Smooth muscle cell (in vitro differentiated cells): Measurements from ENCODE around the gene C19orf81. TPM values are rescaled to one million over a fixed set of nuclear protein-coding genes. Genes with fewer than 3 reads are reported as not detected.
"Not testable (repeated sequence)": the region's sequence is repeated elsewhere in the genome, so short reads cannot be mapped to it uniquely, and the experiment has no call there.

ENCODE experiments used
- DNase-seq: peaks from one replicate; lab custom pipeline; 2025; ENCODE audit not compliant: unreplicated experiment; lab: John Stamatoyannopoulos, UW
- H2AFZ ChIP-seq: fragments of 200-600 bp; sonication (generic); 2 replicates; pipeline ENCODE4 v1.6.0; 2016; ENCODE audit warnings: antibody characterized with exemption, low read depth, mild to moderate bottlenecking
- H3F3A ChIP-seq: fragments of 200-600 bp; sonication (generic); 2 replicates; pipeline ENCODE4 v1.6.0; 2017; ENCODE audit warnings: antibody characterized with exemption, low read depth
- H3K27ac ChIP-seq: fragments of 200-600 bp; sonication (generic); 2 replicates; pipeline ENCODE4 v1.5.1; 2016; ENCODE audit warnings: low read depth, mild to moderate bottlenecking
- H3K27me3 ChIP-seq: fragments of 200-600 bp; sonication (generic); 2 replicates; pipeline ENCODE4 v1.6.1; 2016; ENCODE audit warnings: low read depth, mild to moderate bottlenecking
- H3K36me3 ChIP-seq: fragments of 200-600 bp; sonication (generic); 2 replicates; pipeline ENCODE4 v1.5.1; 2016; ENCODE audit warnings: low read depth
- H3K4me1 ChIP-seq: fragments of 200-600 bp; sonication (generic); 2 replicates; pipeline ENCODE4 v1.5.1; 2016; ENCODE audit warnings: low read depth
- H3K4me2 ChIP-seq: fragments of 200-600 bp; sonication (generic); 2 replicates; pipeline ENCODE4 v1.6.0; 2016; ENCODE audit warnings: mild to moderate bottlenecking
- H3K4me3 ChIP-seq: fragments of 200-600 bp; sonication (generic); 2 replicates; pipeline ENCODE4 v1.5.1; 2016; ENCODE audit warnings: mild to moderate bottlenecking
- H3K79me2 ChIP-seq: fragments of 200-600 bp; sonication (generic); 2 replicates; pipeline ENCODE4 v1.6.0; 2016; ENCODE audit warnings: low read depth, mild to moderate bottlenecking
- H3K9ac ChIP-seq: fragments of 200-600 bp; sonication (generic); 2 replicates; pipeline ENCODE4 v1.6.0; 2016; ENCODE audit warnings: low read depth
- H3K9me3 ChIP-seq: fragments of 200-600 bp; sonication (generic); replicated peaks from 2 replicates; pipeline ENCODE4 v1.5.1; 2016; ENCODE audit warnings: low read depth
- H4K20me1 ChIP-seq: fragments of 200-600 bp; sonication (generic); 2 replicates; pipeline ENCODE4 v1.6.0; 2016; ENCODE audit warnings: low read depth
- CTCF ChIP-seq: fragments of 200-600 bp; sonication (generic); IDR thresholded peaks from 2 replicates; pipeline ENCODE4 v1.5.1; 2017; ENCODE audit warnings: borderline replicate concordance, mild to moderate bottlenecking, antibody characterized with exemption; ENCODE audit not compliant: insufficient read depth, poor library complexity, severe bottlenecking
- WGBS: methylation state at CpG from one replicate; pipeline ENCODE4 v1.1.7; 2016; ENCODE audit warnings: low lambda C conversion rate; 5-methylcytosine and 5-hydroxymethylcytosine counted together
- polyA plus RNA-seq: library from polyadenylated mRNA; unstranded; fragments of >200 nt; fragmentation: Nextera tagmentation; extraction: Ambion mirVana; gene quantifications from 2 replicates; pipeline ENCODE4 v1.2.1, GENCODE V29; 2016
- total RNA-seq: library from RNA; depleted of rRNA; stranded (reverse); fragments of >200 nt; gene quantifications from 2 replicates; pipeline ENCODE4 v1.2.3, GENCODE V29; 2014

The C19orf81 gene
- total and polyA plus RNA-seq, 2 experiments from 2014 or later = 1.7 to 13.5 TPM

DNA sequence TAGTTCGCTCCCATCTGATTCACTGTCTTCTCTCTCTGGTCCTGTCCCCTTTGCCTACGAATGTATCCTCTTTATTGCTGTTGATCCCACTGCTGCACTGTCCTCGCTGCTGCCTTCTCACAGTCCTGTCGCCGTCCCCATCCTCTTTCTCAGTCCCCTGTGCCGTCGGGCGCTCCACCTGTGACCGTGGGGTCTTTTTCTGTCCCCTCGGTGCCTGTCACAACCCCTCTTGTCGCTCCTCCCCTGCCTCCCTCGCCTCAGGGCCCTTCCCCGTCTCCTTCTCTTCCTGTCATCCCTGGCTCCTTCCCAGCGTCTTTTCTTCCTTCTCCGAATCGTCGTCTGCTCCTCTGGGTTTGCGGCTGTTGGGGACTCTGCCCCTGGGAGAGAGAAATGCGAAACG is 41.9 kb upstream of the C19orf81 start:
- no peaks in the 10 kb centered on the region for H3K36me3 ChIP-seq
- H3K4me1 ChIP-seq = no peaks in the 10 kb centered on the region
- H3K9me3 ChIP-seq = no peaks in the 10 kb centered on the region
- no peak overlapping the region for H3K4me3 ChIP-seq
- H3F3A ChIP-seq = no peaks in the 10 kb centered on the region
- WGBS = 82% methylated on average over 20 of the region's 20 CpGs
- no peak overlapping the region for H3K9ac ChIP-seq
- TF ChIP-seq CTCF = no peak
- H3K27me3 ChIP-seq = peaks cover 11% of the 10 kb centered on the region
- no peak for DNase-seq
- no peaks in the 10 kb centered on the region for H3K79me2 ChIP-seq
- H3K4me2 ChIP-seq = peak overlapping the region; percentile 22
- H4K20me1 ChIP-seq = no peaks in the 10 kb centered on the region
- H3K27ac ChIP-seq = no peak overlapping the region
- no peak overlapping the region for H2AFZ ChIP-seq

GRCh38 chr19:50607874-50608785 is 41.1 kb upstream of the C19orf81 start:
- Histone ChIP-seq H3K36me3 (no peaks in the 10 kb centered on the region), H3K9ac (no peak overlapping the region), H4K20me1 (no peaks in the 10 kb centered on the region), H3K27ac (no peak overlapping the region), H3K79me2 (no peaks in the 10 kb centered on the region), H3K4me2 (peak overlapping the region; percentile 58), H2AFZ (no peak overlapping the region), H3K4me1 (no peaks in the 10 kb centered on the region), H3K27me3 (peaks cover 4% of the 10 kb centered on the region), H3K9me3 (no peaks in the 10 kb centered on the region), H3K4me3 (no peak overlapping the region), H3F3A (no peaks in the 10 kb centered on the region)
- 22% methylated on average over 56 of the region's 56 CpGs for WGBS
- peak; percentile 56 for TF ChIP-seq CTCF
- DNase-seq = no peak

GRCh38 chr19:50612504-50613404 is 36.5 kb upstream of the C19orf81 start:
- not testable (repeated sequence) for H3F3A ChIP-seq, H2AFZ ChIP-seq, H3K79me2 ChIP-seq, H3K9me3 ChIP-seq, H3K4me1 ChIP-seq, H4K20me1 ChIP-seq, H3K9ac ChIP-seq, H3K27ac ChIP-seq, H3K4me3 ChIP-seq, H3K4me2 ChIP-seq, H3K27me3 ChIP-seq, H3K36me3 ChIP-seq, DNase-seq
- 91% methylated on average over 11 of the region's 11 CpGs for WGBS

DNA sequence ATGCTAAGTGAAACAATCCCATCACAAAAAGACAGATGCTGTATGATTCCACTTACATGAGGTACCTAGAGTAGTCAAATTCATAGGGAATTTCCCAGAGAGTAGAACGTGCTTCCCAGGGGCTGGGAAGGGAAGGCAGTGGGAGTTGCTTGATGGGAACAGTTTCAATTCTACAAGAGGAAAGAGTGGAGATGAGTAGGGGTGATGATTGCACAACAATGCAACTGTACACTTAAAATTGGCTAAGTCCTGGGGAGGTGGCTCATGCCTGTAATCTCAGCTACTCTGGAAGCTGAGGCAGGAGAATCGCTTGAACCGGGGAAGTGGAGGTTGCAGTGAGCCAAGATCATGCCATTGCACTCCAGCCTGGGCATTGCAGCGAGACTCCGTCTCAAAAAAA is 30.9 kb upstream of the C19orf81 start:
- not testable (repeated sequence) for H3K4me1 ChIP-seq, H4K20me1 ChIP-seq, DNase-seq, H3K9me3 ChIP-seq, H3K36me3 ChIP-seq, H2AFZ ChIP-seq, H3K79me2 ChIP-seq, H3K4me2 ChIP-seq, H3K4me3 ChIP-seq, H3K9ac ChIP-seq, H3K27ac ChIP-seq, H3K27me3 ChIP-seq, H3F3A ChIP-seq
- WGBS = 91% methylated on average over 4 of the region's 5 CpGs

DNA sequence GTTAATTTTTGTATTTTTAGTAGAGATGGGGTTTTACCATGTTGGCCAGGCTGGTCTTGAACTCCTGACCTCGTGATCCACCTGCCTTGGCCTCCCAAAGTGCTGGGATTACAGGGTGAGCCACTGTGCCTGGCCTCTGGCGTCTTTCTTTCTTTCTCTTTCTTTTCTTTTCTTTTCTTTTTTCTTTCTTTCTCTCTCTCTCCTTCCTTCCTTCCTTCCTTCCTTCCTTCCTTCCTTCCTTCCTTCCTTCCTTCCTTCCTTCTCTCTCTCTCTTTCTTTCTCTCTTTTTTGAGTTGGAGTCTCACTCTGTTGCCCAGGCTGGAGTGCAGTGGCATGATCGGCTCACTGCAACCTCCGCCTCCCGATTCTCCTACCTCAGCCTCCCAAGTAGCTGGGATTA is 30.1 kb upstream of the C19orf81 start:
- not testable (repeated sequence) for H3K27me3 ChIP-seq, H4K20me1 ChIP-seq, H3K9ac ChIP-seq, DNase-seq, H3K4me2 ChIP-seq, H3K9me3 ChIP-seq, H3K79me2 ChIP-seq, H3K27ac ChIP-seq, H3K4me3 ChIP-seq, H2AFZ ChIP-seq, H3K4me1 ChIP-seq, H3K36me3 ChIP-seq, H3F3A ChIP-seq
- WGBS = 79% methylated on average over 5 of the region's 5 CpGs

GRCh38 chr19:50620394-50620906 is 28.8 kb upstream of the C19orf81 start:
- H3K36me3 ChIP-seq, H2AFZ ChIP-seq, H3K27me3 ChIP-seq, H3K9ac ChIP-seq, H3K4me3 ChIP-seq, DNase-seq, H4K20me1 ChIP-seq, H3F3A ChIP-seq, H3K27ac ChIP-seq, H3K4me1 ChIP-seq, H3K79me2 ChIP-seq, H3K9me3 ChIP-seq, H3K4me2 ChIP-seq: not testable (repeated sequence)
- WGBS = 94% methylated on average over 5 of the region's 5 CpGs
